Muscle layer of colon (tissue), 2 donors: ENCODE results near the gene ROBO2.

Source experiments
- H3K27ac ChIP-seq: one replicate; pipeline ENCODE4 v1.7.0; 2013; ENCODE audit warnings: low read depth, mild to moderate bottlenecking, low read length, moderate library complexity
- H3K27me3 ChIP-seq, 2 donors: one replicate each; pipeline ENCODE4 v1.7.0; 2013; ENCODE audit warnings: low read length in 2 of 2, mild to moderate bottlenecking in 2 of 2; ENCODE audit not compliant: insufficient read depth in 2 of 2, control insufficient read depth in 1 of 2
- H3K36me3 ChIP-seq: one replicate; pipeline ENCODE4 v1.7.0; 2013; ENCODE audit warnings: mild to moderate bottlenecking, low read length; ENCODE audit not compliant: insufficient read depth
- H3K4me1 ChIP-seq: one replicate; pipeline ENCODE4 v1.7.0; 2013; ENCODE audit warnings: mild to moderate bottlenecking, low read length; ENCODE audit not compliant: insufficient read depth
- H3K4me3 ChIP-seq, 2 donors: one replicate each; pipeline ENCODE4 v1.7.0; 2013; ENCODE audit warnings: low read length in 2 of 2, low read depth in 1 of 2, mild to moderate bottlenecking in 1 of 2, moderate library complexity in 1 of 2
- H3K9ac ChIP-seq: one replicate; pipeline ENCODE4 v1.7.0; 2013; ENCODE audit warnings: low read length
- H3K9me3 ChIP-seq: one replicate; pipeline ENCODE4 v1.7.0; 2013; ENCODE audit warnings: mild to moderate bottlenecking, low read length
- donor health status: abdominal sarcoma.
- donor health status: Adenocarcinoma of cecum.

The ROBO2 gene

DNA sequence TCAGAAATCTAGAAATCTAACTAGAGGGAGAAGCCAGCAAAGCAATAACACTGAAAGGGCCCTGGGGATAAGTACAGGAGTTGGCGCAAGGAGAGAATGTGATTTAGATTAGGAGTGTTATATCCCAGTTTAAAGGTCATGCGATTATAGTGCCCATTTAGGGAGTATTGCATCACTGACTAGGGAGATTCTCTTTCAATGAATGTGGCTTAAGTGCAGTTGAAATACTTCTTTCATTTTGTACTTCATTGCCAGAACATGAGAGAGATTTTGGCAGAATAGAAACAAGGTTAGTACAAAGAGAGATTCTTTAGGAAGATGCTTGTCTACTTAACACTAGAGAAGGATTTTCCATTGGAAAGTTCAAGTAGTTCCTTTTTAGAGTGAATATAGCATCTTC, 13.9 kb downstream of the ROBO2 start:
- no peak overlapping the region for H3K9ac ChIP-seq
- H3K27me3 ChIP-seq = no peaks in the 10 kb centered on the region
- H3K36me3 ChIP-seq = no peaks in the 10 kb centered on the region
- H3K9me3 ChIP-seq = no peaks in the 10 kb centered on the region
- H3K27ac ChIP-seq = no peak overlapping the region
- H3K4me3 ChIP-seq = no peak overlapping the region
- no peaks in the 10 kb centered on the region for H3K4me1 ChIP-seq

- Histone ChIP-seq H3K4me3 (no peak overlapping the region), H3K27me3 (no peaks in the 10 kb centered on the region), H3K4me1 (no peaks in the 10 kb centered on the region), H3K27ac (no peak overlapping the region), H3K36me3 (no peaks in the 10 kb centered on the region), H3K9me3 (no peaks in the 10 kb centered on the region), H3K9ac (no peak overlapping the region)
Observed at GRCh38 chr3:77055841-77056341, 16.0 kb downstream of the ROBO2 start.

- no peak overlapping the region for H3K27ac ChIP-seq
- no peak overlapping the region for H3K4me3 ChIP-seq
- peaks cover 4% of the 10 kb centered on the region for H3K9me3 ChIP-seq
- no peaks in the 10 kb centered on the region for H3K4me1 ChIP-seq
- no peaks in the 10 kb centered on the region for H3K27me3 ChIP-seq
- no peaks in the 10 kb centered on the region for H3K36me3 ChIP-seq
- no peak overlapping the region for H3K9ac ChIP-seq
Observed at GRCh38 chr3:77059354-77059753, 19.5 kb downstream of the ROBO2 start.

DNA sequence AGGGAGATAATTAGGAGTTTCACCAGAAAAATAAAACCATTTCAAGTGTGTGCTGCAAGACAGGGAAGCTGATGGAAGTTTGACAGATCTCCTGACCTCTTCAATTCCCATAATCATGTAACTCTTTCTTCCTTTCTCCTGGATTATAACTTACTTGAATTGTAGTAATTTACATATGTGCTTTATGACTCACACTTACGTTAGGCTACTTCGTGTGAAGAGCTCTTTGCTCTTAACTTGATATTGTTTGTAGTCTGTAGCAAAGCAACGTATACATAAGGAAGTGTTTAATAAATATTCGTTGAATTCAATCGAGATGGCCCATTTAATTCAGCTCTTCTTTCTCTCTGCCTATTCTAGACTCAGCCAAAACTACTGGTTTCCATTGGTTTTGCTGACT, 23.5 kb downstream of the ROBO2 start:
- Histone ChIP-seq H3K9me3 (peaks cover 4% of the 10 kb centered on the region), H3K27ac (no peak overlapping the region), H3K4me3 (no peak overlapping the region), H3K27me3 (no peaks in the 10 kb centered on the region), H3K9ac (no peak overlapping the region), H3K36me3 (no peaks in the 10 kb centered on the region), H3K4me1 (no peaks in the 10 kb centered on the region)

GRCh38 chr3:77065750-77066149, 25.9 kb downstream of the ROBO2 start:
- H3K27me3 ChIP-seq = no peaks in the 10 kb centered on the region
- H3K9ac ChIP-seq = no peak overlapping the region
- no peak overlapping the region for H3K27ac ChIP-seq
- H3K36me3 ChIP-seq = no peaks in the 10 kb centered on the region
- H3K4me1 ChIP-seq = no peaks in the 10 kb centered on the region
- H3K4me3 ChIP-seq = no peak overlapping the region
- H3K9me3 ChIP-seq = peaks cover 4% of the 10 kb centered on the region

- no peak overlapping the region for H3K9ac ChIP-seq
- no peaks in the 10 kb centered on the region for H3K4me1 ChIP-seq
- no peak overlapping the region for H3K4me3 ChIP-seq
- peaks cover 4% of the 10 kb centered on the region for H3K9me3 ChIP-seq
- no peaks in the 10 kb centered on the region for H3K36me3 ChIP-seq
- H3K27me3 ChIP-seq = no peaks in the 10 kb centered on the region
- no peak overlapping the region for H3K27ac ChIP-seq
Observed at GRCh38 chr3:77066829-77067228, 26.9 kb downstream of the ROBO2 start.

- no peaks in the 10 kb centered on the region for H3K36me3 ChIP-seq
- no peaks in the 10 kb centered on the region for H3K9me3 ChIP-seq
- H3K27me3 ChIP-seq = no peaks in the 10 kb centered on the region
- H3K4me1 ChIP-seq = no peaks in the 10 kb centered on the region
- no peak overlapping the region for H3K27ac ChIP-seq
- H3K9ac ChIP-seq = no peak overlapping the region
- no peak overlapping the region for H3K4me3 ChIP-seq
Observed at GRCh38 chr3:77068808-77069207, 28.9 kb downstream of the ROBO2 start.

GRCh38 chr3:77071364-77071763, 31.5 kb downstream of the ROBO2 start:
- Histone ChIP-seq H3K9me3 (no peaks in the 10 kb centered on the region), H3K9ac (no peak overlapping the region)

GRCh38 chr3:77071809-77072208, 31.9 kb downstream of the ROBO2 start:
- no peak overlapping the region for H3K9ac ChIP-seq
- no peak overlapping the region for H3K27ac ChIP-seq
- no peaks in the 10 kb centered on the region for H3K36me3 ChIP-seq
- H3K4me1 ChIP-seq = no peaks in the 10 kb centered on the region
- H3K9me3 ChIP-seq = no peaks in the 10 kb centered on the region
- H3K27me3 ChIP-seq = no peaks in the 10 kb centered on the region
- H3K4me3 ChIP-seq = no peak overlapping the region

More at GRCh38 chr3:77071364-77071763, 31.5 kb downstream of the ROBO2 start:
- Histone ChIP-seq H3K27ac (no peak overlapping the region), H3K4me3 (no peak overlapping the region), H3K27me3 (no peaks in the 10 kb centered on the region), H3K36me3 (no peaks in the 10 kb centered on the region), H3K4me1 (no peaks in the 10 kb centered on the region)

DNA sequence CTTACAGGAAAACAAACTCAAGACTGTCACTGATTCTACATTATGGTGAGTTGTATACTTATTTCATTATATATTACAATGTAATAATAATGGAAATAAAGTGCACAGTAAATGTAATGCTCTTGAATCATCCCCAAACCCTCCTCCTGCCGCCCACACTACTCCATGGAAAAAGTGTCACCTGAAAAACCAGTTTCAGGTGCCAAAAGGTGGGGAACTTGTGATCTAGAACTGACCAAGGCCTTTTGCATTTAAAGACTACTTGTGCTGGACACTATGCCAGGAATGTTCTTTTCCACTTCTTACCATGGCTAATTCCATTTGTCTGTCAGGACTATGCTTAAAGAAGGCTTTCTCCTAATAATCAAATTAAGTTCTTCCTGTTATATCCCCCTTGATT, 32.3 kb downstream of the ROBO2 start:
- Histone ChIP-seq H3K27me3 (no peaks in the 10 kb centered on the region), H3K9me3 (no peaks in the 10 kb centered on the region), H3K4me3 (no peak overlapping the region), H3K9ac (no peak overlapping the region), H3K4me1 (no peaks in the 10 kb centered on the region), H3K36me3 (no peaks in the 10 kb centered on the region), H3K27ac (no peak overlapping the region)

- Histone ChIP-seq H3K4me3 (no peak overlapping the region), H3K9ac (no peak overlapping the region), H3K27me3 (no peaks in the 10 kb centered on the region), H3K4me1 (no peaks in the 10 kb centered on the region), H3K36me3 (no peaks in the 10 kb centered on the region), H3K27ac (no peak overlapping the region), H3K9me3 (no peaks in the 10 kb centered on the region)
Observed at GRCh38 chr3:77078279-77078678, 38.4 kb downstream of the ROBO2 start.

GRCh38 chr3:77079988-77080610, 40.2 kb downstream of the ROBO2 start:
- Histone ChIP-seq H3K27me3 (no peaks in the 10 kb centered on the region), H3K4me1 (no peaks in the 10 kb centered on the region), H3K27ac (no peak overlapping the region), H3K9ac (no peak overlapping the region), H3K4me3 (no peak overlapping the region), H3K36me3 (no peaks in the 10 kb centered on the region), H3K9me3 (no peaks in the 10 kb centered on the region)
